Adrenal gland (tissue), 12 donors: ENCODE results near the gene RIN1. TPM values are rescaled to one million over a fixed set of nuclear protein-coding genes. Genes with fewer than 3 reads are reported as not detected.

Experiments
- DNase-seq, 7 donors: peaks; one replicate each; pipeline ENCODE4 v3.0.0-alpha.2; 2019 to 2020
- H3K27ac ChIP-seq, 5 donors: fragments of 200-600 bp; sonication (generic) in 4 of 5; 1 replicate in 3 of 5; 2 replicates in 2 of 5; pipeline versions ENCODE4 v1.5.1 to v1.8.0; 2016 to 2020; ENCODE audit warnings: mild to moderate bottlenecking in 1 of 5
- H3K27me3 ChIP-seq: fragments of 200-600 bp; 2 replicates; pipeline ENCODE4 v1.8.0; 2021
- H3K36me3 ChIP-seq, 2 donors: fragments of 200-600 bp; replicated peaks in 1 of 2; 1 replicate in 1 of 2; 2 replicates in 1 of 2; pipeline versions ENCODE4 v1.5.1 to v1.8.0; 2018 to 2022
- H3K4me1 ChIP-seq, 2 donors: fragments of 200-600 bp; replicated peaks in 1 of 2; 1 replicate in 1 of 2; 2 replicates in 1 of 2; pipeline versions ENCODE4 v1.5.1 to v1.8.0; 2018 to 2021
- H3K4me3 ChIP-seq, 4 donors: fragments of 200-600 bp; sonication (generic) in 3 of 4; one replicate each; pipeline ENCODE4 v1.5.1; 2016 to 2018
- H3K9me3 ChIP-seq, 3 donors: fragments of 200-600 bp; sonication (generic) in 1 of 3; replicated peaks in 1 of 3; 1 replicate in 2 of 3; 2 replicates in 1 of 3; pipeline versions ENCODE4 v1.5.1 to v1.8.0; 2016 to 2021
- POLR2A ChIP-seq, 2 donors: fragments of 450-650 bp; IDR thresholded peaks; one replicate each; pipeline ENCODE4 v1.6.1; 2017; ENCODE audit warnings: antibody characterized with exemption in 2 of 2, mild to moderate bottlenecking in 2 of 2, moderate library complexity in 1 of 2
- WGBS, 4 donors: extraction: QIAGEN DNeasy Blood & Tissue Kit in 2 of 4; methylation state at CpG; one replicate each; pipeline versions ENCODE4 v1.1.5 to v1.1.7; 2013 to 2017; 5-methylcytosine and 5-hydroxymethylcytosine counted together
- intact Hi-C, 2 donors: fragments of 100-400 bp; cut with DNase I; formaldehyde crosslinking; loops; one replicate each; pipeline versions ENCODE4 v1.14.1 to v1.15.0; 2022 to 2023
- polyA plus RNA-seq, 3 donors: library from polyadenylated mRNA; stranded (reverse); fragments of 200-250 nt in 2 of 3; fragments of 350-450 nt in 1 of 3; fragmentation: Illumina TruSeq in 1 of 3; extraction: RNeasy Lipid Tissue Mini Kit (QIAGEN cat#74804) in 1 of 3; gene quantifications; one replicate each; pipeline ENCODE4 v1.2.3, GENCODE V29; 2013 to 2014
- total RNA-seq, 9 donors: library from RNA; depleted of rRNA in 4 of 9; stranded (reverse); fragments of >200 nt in 4 of 9; fragments of 120-200 nt in 1 of 9; fragmentation: NEBNext Ultra II Directional in 1 of 9; extraction: Animal tissue kit (Norgen Biotek cat#: 25700) in 1 of 9; gene quantifications; one replicate each; pipeline versions ENCODE4 v1.1.0 to v1.2.4, GENCODE V29; 2013 to 2023
- TF ChIP-seq, protein P1 (sequence below), 6 experiments: fragments of 450-650 bp in 4 of 6; fragments of 200-600 bp in 2 of 6; sonication (generic) in 1 of 6; IDR thresholded peaks; 1 replicate in 5 of 6; 2 replicates in 1 of 6; pipeline versions ENCODE4 v1.5.1 to v1.8.0; 2016 to 2021; ENCODE audit warnings: antibody characterized with exemption in 6 of 6, mild to moderate bottlenecking in 2 of 6, moderate library complexity in 1 of 6
- donor health status: healthy with polysubstance abuse.
- donor health status: Bipolar disorder and iron deficiency.
- donor health status: DM: yes; HTN: yes; CAD: no.
- donor health status: DM: no; HTN: no; CAD: no.
- donor health status: DM: no; HTN: no; CAD: no.
- donor health status: DM: yes; HTN: yes; CAD: no.

Gene RIN1
- total and polyA plus RNA-seq, 12 donors, result 1.6 to 15.2 (median 7.1) TPM

DNA sequence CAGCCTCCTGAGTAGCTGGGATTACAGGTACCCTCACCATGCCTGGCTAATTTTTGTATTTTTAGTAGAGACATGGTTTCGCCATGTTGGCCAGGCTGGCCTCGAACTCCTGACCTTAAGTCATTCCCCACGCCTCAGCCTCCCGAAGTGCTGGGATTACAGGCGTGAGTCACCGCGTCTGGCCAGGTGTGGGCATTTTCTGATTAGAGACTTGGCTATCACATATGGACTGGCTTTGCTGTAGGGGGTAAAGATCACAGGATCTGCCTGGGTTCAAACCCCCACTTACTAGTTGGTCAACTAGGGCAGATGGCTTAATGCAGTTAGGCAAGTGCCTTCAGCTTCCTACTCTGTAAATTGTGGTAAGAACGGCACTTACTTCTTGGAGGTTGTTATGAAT is 25.9 kb downstream of the RIN1 start:
- intact Hi-C loops, result no loop called here

DNA sequence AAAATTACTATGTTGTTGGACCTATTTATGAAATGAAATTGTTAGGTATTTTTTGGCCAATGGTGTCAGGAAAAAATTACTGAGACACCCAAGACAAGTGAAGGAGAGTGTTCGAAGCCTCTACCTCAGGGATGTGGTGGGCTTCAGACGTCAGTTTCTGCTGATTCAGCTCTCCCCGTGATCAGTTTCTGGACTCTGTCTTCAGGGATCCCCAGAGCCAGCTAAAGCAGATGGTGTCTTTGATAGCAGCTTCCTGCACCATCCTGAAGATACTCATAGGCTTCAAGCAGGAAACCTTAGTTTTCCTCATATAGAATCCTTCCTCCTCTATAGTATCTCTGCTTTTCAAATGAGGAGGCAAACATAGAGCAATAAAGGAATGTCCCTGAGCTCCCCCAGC is 26.8 kb downstream of the RIN1 start:
- WGBS, 4 donors, result 42 to 49% (median 47%) methylated on average over 3 of the region's 3 CpGs
- Histone ChIP-seq H3K9me3 (no peaks in the 10 kb centered on the region), H3K27ac (no peak overlapping the region), H3K4me1 (peaks cover 6 to 7% of the 10 kb centered on the region in 2 donors), H3K36me3 (no peaks in the 10 kb centered on the region), H3K4me3 (no peak overlapping the region), H3K27me3 (no peaks in the 10 kb centered on the region)
- no peak for DNase-seq
- TF ChIP-seq, protein P1, sequence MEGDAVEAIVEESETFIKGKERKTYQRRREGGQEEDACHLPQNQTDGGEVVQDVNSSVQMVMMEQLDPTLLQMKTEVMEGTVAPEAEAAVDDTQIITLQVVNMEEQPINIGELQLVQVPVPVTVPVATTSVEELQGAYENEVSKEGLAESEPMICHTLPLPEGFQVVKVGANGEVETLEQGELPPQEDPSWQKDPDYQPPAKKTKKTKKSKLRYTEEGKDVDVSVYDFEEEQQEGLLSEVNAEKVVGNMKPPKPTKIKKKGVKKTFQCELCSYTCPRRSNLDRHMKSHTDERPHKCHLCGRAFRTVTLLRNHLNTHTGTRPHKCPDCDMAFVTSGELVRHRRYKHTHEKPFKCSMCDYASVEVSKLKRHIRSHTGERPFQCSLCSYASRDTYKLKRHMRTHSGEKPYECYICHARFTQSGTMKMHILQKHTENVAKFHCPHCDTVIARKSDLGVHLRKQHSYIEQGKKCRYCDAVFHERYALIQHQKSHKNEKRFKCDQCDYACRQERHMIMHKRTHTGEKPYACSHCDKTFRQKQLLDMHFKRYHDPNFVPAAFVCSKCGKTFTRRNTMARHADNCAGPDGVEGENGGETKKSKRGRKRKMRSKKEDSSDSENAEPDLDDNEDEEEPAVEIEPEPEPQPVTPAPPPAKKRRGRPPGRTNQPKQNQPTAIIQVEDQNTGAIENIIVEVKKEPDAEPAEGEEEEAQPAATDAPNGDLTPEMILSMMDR (IDR thresholded peaks at IDR 0.05), result no peak
- no peak for TF ChIP-seq POLR2A (IDR thresholded peaks at IDR 0.05)
- intact Hi-C loops, result loop anchor here in 1 of 2 donors (5.0 kb wide), 1 partner anchor 33 kb away; no protein-coding TSS in a partner anchor

More for the DNA sequence above, 25.9 kb downstream of the RIN1 start:
- Histone ChIP-seq H3K27me3 (no peaks in the 10 kb centered on the region), H3K9me3 (no peaks in the 10 kb centered on the region), H3K4me3 (no peak overlapping the region), H3K36me3 (no peaks in the 10 kb centered on the region), H3K4me1 (peaks cover 6 to 7% of the 10 kb centered on the region in 2 donors), H3K27ac (no peak overlapping the region)
- 41 to 77% (median 71%) methylated on average over 5 to 8 of the region's 8 CpGs for WGBS, 4 donors
- TF ChIP-seq, protein P1 (IDR thresholded peaks at IDR 0.05), result no peak
- TF ChIP-seq POLR2A (IDR thresholded peaks at IDR 0.05), result no peak
- DNase-seq, result no peak

DNA sequence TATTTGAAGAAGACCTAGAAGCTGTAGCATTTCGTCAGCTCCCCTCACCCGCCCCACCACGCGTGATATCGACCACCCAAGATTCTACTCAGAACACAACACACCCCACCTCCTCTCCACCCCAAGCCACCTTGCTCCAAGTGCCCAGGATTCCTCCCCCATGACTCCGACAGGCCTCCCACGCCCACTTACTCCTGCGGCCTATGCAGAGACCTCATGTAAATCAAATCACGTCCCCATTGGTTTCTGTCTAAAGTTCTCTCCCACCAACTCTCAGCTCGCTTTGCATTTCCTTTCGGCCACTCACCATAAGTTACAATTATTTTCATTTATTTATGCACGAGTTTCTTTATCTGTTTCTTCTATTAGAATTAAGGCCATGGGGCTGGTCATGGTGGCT is 33.6 kb downstream of the RIN1 start:
- TF ChIP-seq, protein P1 (IDR thresholded peaks at IDR 0.05), result no peak
- TF ChIP-seq POLR2A (IDR thresholded peaks at IDR 0.05), result no peak
- H3K9me3 ChIP-seq, result no peaks in the 10 kb centered on the region
- WGBS, 4 donors, result 73 to 78% (median 77%) methylated on average over 12 of the region's 12 CpGs
- H3K36me3 ChIP-seq, result no peaks in the 10 kb centered on the region
- no peak overlapping the region for H3K27ac ChIP-seq
- intact Hi-C loops, result no loop called here
- H3K27me3 ChIP-seq, result no peaks in the 10 kb centered on the region
- H3K4me3 ChIP-seq, result no peak overlapping the region
- no peaks in the 10 kb centered on the region for H3K4me1 ChIP-seq
- DNase-seq, result no peak

DNA sequence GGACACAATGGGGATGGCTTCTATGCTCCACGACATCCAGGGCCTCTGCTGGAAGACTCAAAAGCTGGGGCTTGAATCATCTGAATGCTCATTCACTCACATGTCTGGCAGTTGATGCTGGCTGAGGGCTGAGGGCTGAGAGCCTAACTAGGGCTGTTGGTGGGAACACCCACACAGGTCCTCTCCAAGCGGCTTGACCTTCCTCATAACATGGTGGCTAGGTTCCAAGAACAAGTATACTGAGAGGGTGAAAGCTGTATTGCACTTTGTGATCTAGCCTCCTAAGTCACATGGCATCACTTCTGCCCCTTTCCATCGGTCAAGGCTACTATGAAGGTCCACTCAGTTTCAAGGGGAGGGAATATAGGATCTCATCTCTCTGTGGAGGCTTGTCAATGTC is 37.0 kb downstream of the RIN1 start:
- Histone ChIP-seq H3K9me3 (no peaks in the 10 kb centered on the region), H3K27me3 (no peaks in the 10 kb centered on the region), H3K27ac (no peak overlapping the region), H3K4me3 (no peak overlapping the region), H3K36me3 (no peaks in the 10 kb centered on the region), H3K4me1 (no peaks in the 10 kb centered on the region)
- WGBS, 4 donors, result 27 to 64% (median 50%) methylated on average over 2 to 3 of the region's 3 CpGs
- TF ChIP-seq, protein P1 (IDR thresholded peaks at IDR 0.05), result no peak
- TF ChIP-seq POLR2A (IDR thresholded peaks at IDR 0.05), result no peak
- DNase-seq, result no peak
- intact Hi-C loops, result no loop called here
